Esophagus muscularis mucosa (tissue), 4 donors: Measurements from ENCODE around the gene MPPED1. TPM values are rescaled to one million over a fixed set of nuclear protein-coding genes. Genes with fewer than 3 reads are reported as not detected.

Experiments
- DNase-seq: peaks from one replicate; pipeline ENCODE4 v3.0.0-alpha.2; 2017; ENCODE audit errors: extremely low spot score
- H3K27ac ChIP-seq, 4 donors: fragments of 200-600 bp; sonication (generic); replicated peaks in 1 of 4; 1 replicate in 3 of 4; 2 replicates in 1 of 4; pipeline ENCODE4 v1.5.1; 2016 to 2019; ENCODE audit warnings: mild to moderate bottlenecking in 1 of 4
- H3K27me3 ChIP-seq, 4 donors: fragments of 200-600 bp; sonication (generic); one replicate each; pipeline versions ENCODE4 v1.5.1 to v1.6.0; 2016 to 2019
- H3K36me3 ChIP-seq, 4 donors: fragments of 200-600 bp; sonication (generic); one replicate each; pipeline ENCODE4 v1.5.1; 2016 to 2019
- H3K4me1 ChIP-seq, 4 donors: fragments of 200-600 bp; sonication (generic); one replicate each; pipeline ENCODE4 v1.5.1; 2016 to 2019
- H3K4me3 ChIP-seq, 4 donors: fragments of 200-600 bp; sonication (generic); 1 replicate in 2 of 4; 2 replicates in 2 of 4; pipeline ENCODE4 v1.5.1; 2016 to 2019; ENCODE audit warnings: mild to moderate bottlenecking in 4 of 4, moderate library complexity in 1 of 4
- H3K9me3 ChIP-seq, 4 donors: fragments of 200-600 bp; sonication (generic); 1 replicate in 3 of 4; 2 replicates in 1 of 4; pipeline ENCODE4 v1.5.1; 2016 to 2019
- CTCF ChIP-seq, 3 experiments: fragments of 200-600 bp in 2 of 3; fragments of 450-650 bp in 1 of 3; sonication (generic) in 2 of 3; IDR thresholded peaks; one replicate each; pipeline ENCODE4 v1.5.1; 2017 to 2019; ENCODE audit warnings: antibody characterized with exemption in 3 of 3, mild to moderate bottlenecking in 2 of 3, moderate library complexity in 1 of 3
- EP300 ChIP-seq: sonication (generic); formaldehyde crosslinking; IDR thresholded peaks from one replicate; pipeline ENCODE4 v1.6.1; 2017; ENCODE audit warnings: antibody characterized with exemption
- POLR2A ChIP-seq: fragments of 450-650 bp; IDR thresholded peaks from one replicate; pipeline ENCODE4 v1.6.1; 2017; ENCODE audit warnings: antibody characterized with exemption, moderate library complexity, mild to moderate bottlenecking, low read depth
- POLR2AphosphoS5 ChIP-seq, 2 donors: sonication (generic); formaldehyde crosslinking; IDR thresholded peaks; one replicate each; pipeline ENCODE4 v1.6.1; 2017; ENCODE audit warnings: antibody characterized with exemption in 2 of 2
- WGBS: methylation state at CpG from one replicate; pipeline ENCODE4 v1.1.5; 2018; 5-methylcytosine and 5-hydroxymethylcytosine counted together
- intact Hi-C: fragments of 100-400 bp; cut with DNase I; formaldehyde crosslinking; loops from one replicate; pipeline ENCODE4 v1.15.1; 2023
- total RNA-seq, 4 donors: library from RNA; depleted of rRNA; stranded (reverse); fragments of >200 nt; gene quantifications; one replicate each; pipeline versions ENCODE4 v1.1.0 to v1.2.1, GENCODE V29; 2016

The MPPED1 gene
- total RNA-seq, 4 donors from 2014 or later = not detected

DNA sequence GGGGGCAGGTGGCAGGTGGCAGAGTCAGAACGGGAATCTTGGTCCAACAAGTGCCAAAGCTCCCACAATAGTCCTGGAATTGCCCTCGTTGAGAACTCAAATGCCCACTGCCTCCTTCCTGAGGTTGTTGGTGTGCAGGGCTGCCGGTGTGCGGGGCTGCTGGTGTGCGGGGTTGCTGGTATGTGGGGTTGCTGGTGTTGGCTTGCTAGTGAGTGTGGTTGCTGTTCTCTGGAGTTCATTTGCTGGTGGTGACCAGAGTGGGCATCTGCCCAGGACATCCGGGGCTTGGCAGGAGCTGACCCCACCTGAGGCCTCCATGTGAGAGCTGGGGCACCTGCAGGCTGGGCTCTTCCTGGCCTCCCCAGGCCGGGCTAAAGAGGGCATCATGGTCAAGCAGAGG is 14.0 kb upstream of the MPPED1 start:
- H3K9me3 ChIP-seq = peaks cover 0 to 7% (median 2%) of the 10 kb centered on the region in 4 donors
- intact Hi-C loops = no loop called here
- H3K4me3 ChIP-seq = no peak overlapping the region
- no peak overlapping the region for H3K27ac ChIP-seq
- no peak for DNase-seq
- 90% methylated on average over 6 of the region's 7 CpGs for WGBS
- TF ChIP-seq EP300 = no peak
- no peak for TF ChIP-seq POLR2AphosphoS5 (IDR thresholded peaks at IDR 0.05)
- TF ChIP-seq POLR2A = no peak
- no peak for TF ChIP-seq CTCF (IDR thresholded peaks at IDR 0.05)
- no peaks in the 10 kb centered on the region for H3K4me1 ChIP-seq
- H3K36me3 ChIP-seq = no peaks in the 10 kb centered on the region
- H3K27me3 ChIP-seq = peaks cover 0 to 49% (median 0%) of the 10 kb centered on the region in 4 donors

GRCh38 chr22:43398246-43398645 is 13.6 kb upstream of the MPPED1 start:
- intact Hi-C loops = no loop called here
- TF ChIP-seq POLR2AphosphoS5 (IDR thresholded peaks at IDR 0.05) = no peak
- no peak for TF ChIP-seq EP300
- no peak for TF ChIP-seq POLR2A
- TF ChIP-seq CTCF (IDR thresholded peaks at IDR 0.05) = no peak
- WGBS = 83% methylated on average over 5 of the region's 5 CpGs
- no peak for DNase-seq
- Histone ChIP-seq H3K4me1 (no peaks in the 10 kb centered on the region), H3K27me3 (peaks cover 0 to 47% (median 0%) of the 10 kb centered on the region in 4 donors), H3K27ac (no peak overlapping the region), H3K9me3 (peaks cover 0 to 7% (median 2%) of the 10 kb centered on the region in 4 donors), H3K4me3 (no peak overlapping the region), H3K36me3 (no peaks in the 10 kb centered on the region)

GRCh38 chr22:43398910-43399309 is 12.9 kb upstream of the MPPED1 start:
- intact Hi-C loops = no loop called here
- 94% methylated on average over 8 of the region's 8 CpGs for WGBS
- TF ChIP-seq POLR2A (no peak), POLR2AphosphoS5 (IDR thresholded peaks at IDR 0.05) (no peak), EP300 (no peak), CTCF (IDR thresholded peaks at IDR 0.05) (no peak)

DNA sequence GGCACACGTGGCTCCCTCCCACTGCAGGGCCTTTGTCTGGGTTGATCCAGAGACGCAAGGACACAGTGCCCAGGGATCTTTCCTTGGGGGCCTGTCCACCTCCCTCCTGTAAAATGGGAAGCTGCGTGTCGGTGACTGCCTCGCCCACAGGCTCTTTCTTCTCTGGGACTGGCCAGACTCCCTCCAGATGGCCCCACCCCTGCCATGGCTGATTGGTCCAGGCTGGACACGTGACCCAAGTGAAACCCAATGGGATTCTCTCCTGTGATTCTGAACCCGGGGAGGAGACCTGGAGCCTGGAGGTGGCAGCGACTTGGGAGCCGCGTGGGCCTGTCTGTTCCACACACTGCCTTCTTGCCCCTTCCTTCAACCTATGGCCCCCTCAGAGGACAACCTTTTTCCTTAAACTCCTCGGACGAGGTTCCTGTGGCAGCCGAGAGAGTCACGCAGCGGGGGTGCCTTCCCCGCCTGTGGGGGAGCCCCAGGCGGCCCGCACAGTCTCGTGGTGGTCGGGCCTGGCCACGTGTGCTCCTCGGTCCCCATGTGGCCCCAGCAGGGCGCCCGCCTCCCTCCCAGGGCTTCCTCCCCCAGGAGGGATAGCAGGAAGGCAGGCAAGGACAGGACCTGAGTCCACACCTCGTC is 12.4 kb upstream of the MPPED1 start:
- H3K36me3 ChIP-seq = no peaks in the 10 kb centered on the region
- no peak for TF ChIP-seq CTCF (IDR thresholded peaks at IDR 0.05)
- no peak for TF ChIP-seq EP300
- H3K4me1 ChIP-seq = no peaks in the 10 kb centered on the region
- H3K9me3 ChIP-seq = peaks cover 0 to 7% (median 0%) of the 10 kb centered on the region in 4 donors
- H3K27ac ChIP-seq = no peak overlapping the region
- no peak overlapping the region for H3K4me3 ChIP-seq
- WGBS = 85% methylated on average over 17 of the region's 25 CpGs
- intact Hi-C loops = no loop called here
- H3K27me3 ChIP-seq = peaks cover 0 to 41% (median 0%) of the 10 kb centered on the region in 4 donors
- DNase-seq = no peak

More at GRCh38 chr22:43398910-43399309, 12.9 kb upstream of the MPPED1 start:
- peaks cover 0 to 41% (median 0%) of the 10 kb centered on the region in 4 donors for H3K27me3 ChIP-seq
- H3K4me1 ChIP-seq = no peaks in the 10 kb centered on the region
- H3K36me3 ChIP-seq = no peaks in the 10 kb centered on the region
- H3K4me3 ChIP-seq = no peak overlapping the region
- H3K27ac ChIP-seq = no peak overlapping the region
- no peak for DNase-seq
- peaks cover 0 to 7% (median 2%) of the 10 kb centered on the region in 4 donors for H3K9me3 ChIP-seq

DNA sequence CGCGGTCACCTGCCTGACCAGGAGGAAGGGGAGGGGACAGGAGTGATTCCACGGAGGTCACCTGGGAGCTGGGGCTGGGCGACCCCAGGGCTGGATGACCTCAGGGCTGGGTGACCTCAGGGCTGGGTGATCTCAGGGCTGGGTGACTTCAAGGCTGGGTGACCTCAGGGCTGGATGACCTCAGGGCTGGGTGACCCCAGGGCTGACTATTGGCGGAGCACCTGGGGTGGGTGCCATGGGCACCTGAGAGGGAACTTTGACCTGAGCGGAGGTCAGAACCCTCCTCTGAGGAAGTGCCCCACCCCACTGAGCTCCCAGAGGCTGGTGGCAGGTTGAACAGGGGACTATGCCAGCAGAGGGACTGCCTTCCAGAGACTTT is 11.8 kb upstream of the MPPED1 start:
- Histone ChIP-seq H3K4me1 (no peaks in the 10 kb centered on the region), H3K9me3 (peaks cover 0 to 7% (median 0%) of the 10 kb centered on the region in 4 donors), H3K27me3 (peaks cover 0 to 44% (median 0%) of the 10 kb centered on the region in 4 donors), H3K27ac (no peak overlapping the region), H3K36me3 (no peaks in the 10 kb centered on the region), H3K4me3 (no peak overlapping the region)
- TF ChIP-seq CTCF (IDR thresholded peaks at IDR 0.05) (no peak), EP300 (no peak), POLR2A (no peak), POLR2AphosphoS5 (IDR thresholded peaks at IDR 0.05) (no peak)
- no peak for DNase-seq
- intact Hi-C loops = no loop called here
- WGBS = 89% methylated on average over 6 of the region's 6 CpGs
